ENCODE measurements around the gene MDFIC. TPM values are rescaled to one million over a fixed set of nuclear protein-coding genes. Genes with fewer than 3 reads are reported as not detected.
A peak's percentile ranks its signal among the peaks of the same experiment; 100 is the strongest.

The MDFIC gene
- total and polyA plus RNA-seq, 2 experiments from 2014 or later, result 3.0 to 5.2 TPM

DNA sequence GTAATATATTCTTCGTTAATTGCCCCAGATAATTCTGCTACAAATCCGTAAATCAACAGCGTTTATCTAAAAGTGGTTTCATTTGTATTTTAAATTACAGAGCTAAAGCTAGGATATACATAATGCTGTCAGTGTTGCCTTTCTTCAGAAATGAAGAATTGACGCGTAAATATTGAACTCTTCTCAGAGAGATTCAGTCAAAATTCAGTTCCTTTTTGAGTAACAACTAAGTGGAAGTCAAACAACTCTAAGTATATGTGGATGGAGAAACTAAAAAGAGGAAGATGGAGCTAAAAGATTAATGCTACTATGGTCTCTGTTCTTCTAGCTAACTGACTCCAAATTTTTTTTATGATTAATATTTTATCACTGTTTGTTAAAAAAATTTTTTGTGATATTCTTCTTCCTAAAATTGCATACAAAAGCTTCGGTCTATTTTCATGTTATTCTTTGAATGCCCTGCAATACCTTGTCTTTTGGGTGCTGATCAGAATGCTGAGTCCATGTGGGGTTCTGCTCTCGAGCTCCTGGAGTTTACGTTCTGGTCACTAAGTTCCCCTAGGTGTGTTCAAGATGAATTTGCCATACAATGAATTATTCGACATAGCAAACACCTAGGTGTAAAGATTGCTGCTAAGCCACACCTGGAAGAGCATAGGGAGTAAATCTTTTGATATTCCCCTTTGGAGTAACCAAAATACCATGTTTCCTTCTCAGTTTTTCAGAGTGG lies 20.7 kb downstream of the MDFIC start:
- Mint-ChIP-seq H3K4me1 (peaks cover 31% of the 10 kb centered on the region), H3K36me3 (ENCODE audit: low read depth) (no peaks in the 10 kb centered on the region), H3K9me3 (no peaks in the 10 kb centered on the region), H3K27ac (no peak overlapping the region), H3K4me3 (no peak overlapping the region), H3K27me3 (ENCODE audit: insufficient read depth, low read depth, poor library complexity) (peaks cover 4% of the 10 kb centered on the region)
- TF ChIP-seq EZH2 (IDR thresholded peaks at IDR 0.05; ENCODE audit: low read depth, unreplicated experiment), result no peak
- TF ChIP-seq, protein P1, sequence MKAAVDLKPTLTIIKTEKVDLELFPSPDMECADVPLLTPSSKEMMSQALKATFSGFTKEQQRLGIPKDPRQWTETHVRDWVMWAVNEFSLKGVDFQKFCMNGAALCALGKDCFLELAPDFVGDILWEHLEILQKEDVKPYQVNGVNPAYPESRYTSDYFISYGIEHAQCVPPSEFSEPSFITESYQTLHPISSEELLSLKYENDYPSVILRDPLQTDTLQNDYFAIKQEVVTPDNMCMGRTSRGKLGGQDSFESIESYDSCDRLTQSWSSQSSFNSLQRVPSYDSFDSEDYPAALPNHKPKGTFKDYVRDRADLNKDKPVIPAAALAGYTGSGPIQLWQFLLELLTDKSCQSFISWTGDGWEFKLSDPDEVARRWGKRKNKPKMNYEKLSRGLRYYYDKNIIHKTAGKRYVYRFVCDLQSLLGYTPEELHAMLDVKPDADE (IDR thresholded peaks at IDR 0.05), result no peak
- no peak for TF ChIP-seq EZH2phosphoT487 (IDR thresholded peaks at IDR 0.05; ENCODE audit: unreplicated experiment)
- Histone ChIP-seq H3K9me2 (ENCODE audit: insufficient read depth) (peaks cover under 1% of the 10 kb centered on the region; the same call in 1 of the 2 replicates), H3K27ac (ENCODE audit: low read depth) (no peak overlapping the region), H2AFZ (no peak overlapping the region), H4K20me1 (replicated peaks; ENCODE audit: insufficient read depth) (no peaks in the 10 kb centered on the region), H3K36me3 (ENCODE audit: insufficient read depth) (no peaks in the 10 kb centered on the region), H3F3A (replicated peaks; ENCODE audit: low read depth) (no peaks in the 10 kb centered on the region), H3K4me1 (ENCODE audit: insufficient read depth) (peaks cover 18% of the 10 kb centered on the region), H3K27me3 (ENCODE audit: insufficient read depth) (no peaks in the 10 kb centered on the region), H3K4me3 (no peak overlapping the region), H3K4me2 (no peak overlapping the region), H3K79me2 (replicated peaks; ENCODE audit: insufficient read depth) (no peaks in the 10 kb centered on the region)
- ATAC-seq (no peak), DNase-seq (ENCODE audit: low spot score) (no peak)

DNA sequence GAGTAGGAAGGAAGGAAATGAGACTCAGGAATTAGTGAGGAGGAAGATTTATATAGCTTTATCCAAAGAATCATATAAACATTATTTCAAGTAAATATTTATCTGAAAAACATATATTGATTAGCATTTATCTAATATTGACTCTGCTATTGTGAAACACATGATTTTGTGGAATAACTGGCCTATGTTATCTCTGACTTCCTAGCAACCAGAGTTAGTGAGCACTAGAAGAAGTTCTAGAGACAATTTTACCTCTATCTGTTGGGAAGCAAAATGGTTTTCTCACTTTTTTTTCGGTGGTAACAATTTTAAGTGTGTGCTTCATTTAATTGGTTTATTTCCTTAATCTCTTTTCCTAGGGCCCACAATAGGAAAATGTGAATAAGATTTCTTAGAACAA lies 21.6 kb downstream of the MDFIC start:
- H3K27me3 ChIP-seq (ENCODE audit: insufficient read depth), result no peaks in the 10 kb centered on the region
- H3F3A ChIP-seq (replicated peaks; ENCODE audit: low read depth), result no peaks in the 10 kb centered on the region
- no peak overlapping the region for H3K4me3 Mint-ChIP-seq
- peaks cover 31% of the 10 kb centered on the region for H3K4me1 Mint-ChIP-seq
- peaks cover 3% of the 10 kb centered on the region; the same call in 1 of the 2 replicates for H3K9me2 ChIP-seq (ENCODE audit: insufficient read depth)
- no peak overlapping the region for H3K27ac ChIP-seq (ENCODE audit: low read depth)
- H3K79me2 ChIP-seq (replicated peaks; ENCODE audit: insufficient read depth), result no peaks in the 10 kb centered on the region
- ATAC-seq (no peak), DNase-seq (ENCODE audit: low spot score) (no peak)
- H3K4me2 ChIP-seq, result no peak overlapping the region
- H4K20me1 ChIP-seq (replicated peaks; ENCODE audit: insufficient read depth), result no peaks in the 10 kb centered on the region
- peaks cover 4% of the 10 kb centered on the region for H3K27me3 Mint-ChIP-seq (ENCODE audit: insufficient read depth, low read depth, poor library complexity)
- H3K4me3 ChIP-seq, result no peak overlapping the region
- H3K27ac Mint-ChIP-seq, result no peak overlapping the region
- no peaks in the 10 kb centered on the region for H3K9me3 Mint-ChIP-seq
- TF ChIP-seq EZH2 (IDR thresholded peaks at IDR 0.05; ENCODE audit: low read depth, unreplicated experiment) (no peak), EZH2phosphoT487 (IDR thresholded peaks at IDR 0.05; ENCODE audit: unreplicated experiment) (no peak)
- H3K36me3 ChIP-seq (ENCODE audit: insufficient read depth), result no peaks in the 10 kb centered on the region
- no peak overlapping the region for H2AFZ ChIP-seq
- peaks cover 18% of the 10 kb centered on the region for H3K4me1 ChIP-seq (ENCODE audit: insufficient read depth)
- H3K36me3 Mint-ChIP-seq (ENCODE audit: low read depth), result no peaks in the 10 kb centered on the region

DNA sequence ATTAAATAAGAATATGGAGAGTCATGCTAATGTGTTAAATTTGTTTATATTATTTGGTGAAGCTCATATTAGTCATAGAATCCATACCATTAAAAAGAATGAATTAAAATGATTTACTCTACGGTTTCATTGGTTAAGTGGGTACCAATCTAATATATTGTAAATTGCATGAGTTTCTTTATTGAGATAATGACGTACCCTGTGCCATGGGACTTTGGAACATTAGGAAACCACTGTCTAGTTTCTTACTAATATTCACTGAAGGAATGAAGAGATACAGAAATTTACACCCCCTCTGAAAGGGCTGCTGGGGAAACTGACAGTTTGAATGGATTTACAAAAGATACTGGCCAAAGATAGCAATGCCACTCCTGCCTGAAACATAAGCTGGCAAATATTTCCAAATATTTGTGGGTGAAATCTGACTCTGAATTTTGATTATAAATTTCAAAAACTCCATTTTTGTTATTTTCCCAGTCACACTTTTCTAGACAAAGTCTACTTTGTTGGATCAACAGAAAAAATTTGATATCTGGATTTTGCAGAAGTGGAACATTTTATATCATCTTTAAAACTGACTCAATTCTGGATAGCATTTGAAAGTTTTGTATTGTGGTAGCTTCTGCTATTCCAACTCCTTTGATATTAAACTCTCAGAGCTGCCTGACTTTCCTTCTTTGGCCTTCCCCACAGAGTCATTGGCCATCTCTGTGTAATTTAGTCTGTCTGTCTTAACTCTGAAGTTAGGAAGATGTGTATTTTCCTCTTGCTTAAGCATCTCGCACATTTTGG lies 22.3 kb downstream of the MDFIC start:
- Histone ChIP-seq H4K20me1 (replicated peaks; ENCODE audit: insufficient read depth) (no peaks in the 10 kb centered on the region), H3K4me1 (ENCODE audit: insufficient read depth) (peaks cover 18% of the 10 kb centered on the region), H3K9me2 (ENCODE audit: insufficient read depth) (peaks cover 3% of the 10 kb centered on the region; the same call in 1 of the 2 replicates), H3F3A (replicated peaks; ENCODE audit: low read depth) (no peaks in the 10 kb centered on the region), H3K4me3 (no peak overlapping the region), H3K27me3 (ENCODE audit: insufficient read depth) (no peaks in the 10 kb centered on the region), H3K4me2 (peak overlapping the region; percentile 64), H2AFZ (peak overlapping the region; percentile 6; the same call in 1 of the 2 replicates), H3K36me3 (ENCODE audit: insufficient read depth) (no peaks in the 10 kb centered on the region), H3K27ac (ENCODE audit: low read depth) (no peak overlapping the region), H3K79me2 (replicated peaks; ENCODE audit: insufficient read depth) (no peaks in the 10 kb centered on the region)
- Mint-ChIP-seq H3K4me3 (peak overlapping the region; percentile 22; the same call in 1 of the 3 replicates), H3K27ac (peak overlapping the region; percentile 88), H3K9me3 (no peaks in the 10 kb centered on the region), H3K36me3 (ENCODE audit: low read depth) (no peaks in the 10 kb centered on the region), H3K4me1 (peaks cover 31% of the 10 kb centered on the region), H3K27me3 (ENCODE audit: insufficient read depth, low read depth, poor library complexity) (peaks cover 4% of the 10 kb centered on the region)
- DNase-seq (ENCODE audit: low spot score) (no peak), ATAC-seq (no peak)
- TF ChIP-seq, protein P2, sequence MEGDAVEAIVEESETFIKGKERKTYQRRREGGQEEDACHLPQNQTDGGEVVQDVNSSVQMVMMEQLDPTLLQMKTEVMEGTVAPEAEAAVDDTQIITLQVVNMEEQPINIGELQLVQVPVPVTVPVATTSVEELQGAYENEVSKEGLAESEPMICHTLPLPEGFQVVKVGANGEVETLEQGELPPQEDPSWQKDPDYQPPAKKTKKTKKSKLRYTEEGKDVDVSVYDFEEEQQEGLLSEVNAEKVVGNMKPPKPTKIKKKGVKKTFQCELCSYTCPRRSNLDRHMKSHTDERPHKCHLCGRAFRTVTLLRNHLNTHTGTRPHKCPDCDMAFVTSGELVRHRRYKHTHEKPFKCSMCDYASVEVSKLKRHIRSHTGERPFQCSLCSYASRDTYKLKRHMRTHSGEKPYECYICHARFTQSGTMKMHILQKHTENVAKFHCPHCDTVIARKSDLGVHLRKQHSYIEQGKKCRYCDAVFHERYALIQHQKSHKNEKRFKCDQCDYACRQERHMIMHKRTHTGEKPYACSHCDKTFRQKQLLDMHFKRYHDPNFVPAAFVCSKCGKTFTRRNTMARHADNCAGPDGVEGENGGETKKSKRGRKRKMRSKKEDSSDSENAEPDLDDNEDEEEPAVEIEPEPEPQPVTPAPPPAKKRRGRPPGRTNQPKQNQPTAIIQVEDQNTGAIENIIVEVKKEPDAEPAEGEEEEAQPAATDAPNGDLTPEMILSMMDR (conservative IDR thresholded peaks at IDR 0.05; ENCODE audit: low read depth in 2 of 2), result no peak
- TF ChIP-seq CREB1 (CRISPR knock-in tag; IDR thresholded peaks at IDR 0.05; ENCODE audit: low read depth), result no peak
- no peak for TF ChIP-seq EZH2 (IDR thresholded peaks at IDR 0.05; ENCODE audit: low read depth, unreplicated experiment)
- TF ChIP-seq JUNB (IDR thresholded peaks at IDR 0.05; ENCODE audit: unreplicated experiment), result no peak
- TF ChIP-seq POLR2AphosphoS5 (IDR thresholded peaks at IDR 0.05; ENCODE audit: low read depth), result no peak
- TF ChIP-seq ZNF114 (CRISPR knock-in tag; IDR thresholded peaks at IDR 0.05), result no peak
- TF ChIP-seq, protein P1 (IDR thresholded peaks at IDR 0.05), result no peak
